ENCODE measurements around the gene FOXP1. TPM values are rescaled to one million over a fixed set of nuclear protein-coding genes. Genes with fewer than 3 reads are reported as not detected.

The FOXP1 gene
- total and polyA plus RNA-seq, 2 of the 8 experiments (the other 6 are each of a cell fraction or from before 2014, with no cell fraction given): 13.9 to 25.4 TPM

DNA sequence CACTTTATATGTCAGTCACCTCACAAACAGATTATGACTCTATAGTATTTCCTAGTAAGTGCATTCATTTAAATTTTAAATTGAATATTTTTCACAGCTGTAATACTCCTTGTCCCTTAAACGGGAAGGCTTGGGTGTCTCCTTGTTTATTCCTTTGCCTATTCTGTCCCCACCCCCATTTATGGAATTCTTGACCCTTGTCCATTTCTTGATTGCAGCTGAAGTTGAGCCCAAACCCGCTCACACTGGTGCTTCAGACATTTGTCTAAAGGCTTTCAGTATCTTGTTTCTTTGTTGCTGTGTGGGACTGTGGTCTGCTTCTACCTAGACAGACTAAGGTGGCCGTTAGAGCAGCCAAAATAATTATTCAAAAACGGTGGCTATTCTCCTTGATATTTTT lies 449.7 kb downstream of the FOXP1 start (continued):
- TF ChIP-seq HDAC2 (IDR thresholded peaks at IDR 0.05; ENCODE audit: borderline replicate concordance in 1 of 2, low read depth in 2 of 2, low read length in 2 of 2) (no peak), BCL11A (IDR thresholded peaks at IDR 0.05; ENCODE audit: low read depth in 2 of 2, low read length in 2 of 2) (no peak), SIX5 (IDR thresholded peaks at IDR 0.05; ENCODE audit: low read depth, low read length) (no peak), CEBPB (IDR thresholded peaks at IDR 0.05; ENCODE audit: low read depth, low read length) (no peak), BRCA1 (IDR thresholded peaks at IDR 0.05; ENCODE audit: low read depth, low read length) (no peak), BACH1 (IDR thresholded peaks at IDR 0.05; ENCODE audit: low read length) (no peak), MAFK (IDR thresholded peaks at IDR 0.05; ENCODE audit: low read depth, low read length) (no peak), CREB1 (IDR thresholded peaks at IDR 0.05) (no peak), KDM5A (IDR thresholded peaks at IDR 0.05; ENCODE audit: low read length) (no peak), SIN3A (conservative IDR thresholded peaks at IDR 0.05 in 1 of 2, IDR thresholded peaks at IDR 0.05 in 1 of 2; ENCODE audit: low read depth in 1 of 2, low read length in 2 of 2) (no peak)

Data from H1 (cell line).